C4-2B (cell line): ENCODE results near the gene GPR183.

Source experiments
- CTCF ChIP-seq: fragments of 450-650 bp; conservative IDR thresholded peaks from 2 replicates; pipeline ENCODE4 v1.5.1; 2017; ENCODE audit warnings: mild to moderate bottlenecking
- ZFX ChIP-seq: fragments of 450-650 bp; IDR thresholded peaks from 2 replicates; pipeline ENCODE4 v1.6.1; 2017

- TF ChIP-seq CTCF = no peak
- no peak for TF ChIP-seq ZFX
Measured at GRCh38 chr13:99305566-99305965, 1.6 kb downstream of the GPR183 start.
